ENCODE results near the gene LIPI. TPM values are rescaled to one million over a fixed set of nuclear protein-coding genes. Genes with fewer than 3 reads are reported as not detected.

Gene LIPI
- polyA plus RNA-seq, 1 of the 3 experiments (the other 2 are of a cell fraction): not detected

DNA sequence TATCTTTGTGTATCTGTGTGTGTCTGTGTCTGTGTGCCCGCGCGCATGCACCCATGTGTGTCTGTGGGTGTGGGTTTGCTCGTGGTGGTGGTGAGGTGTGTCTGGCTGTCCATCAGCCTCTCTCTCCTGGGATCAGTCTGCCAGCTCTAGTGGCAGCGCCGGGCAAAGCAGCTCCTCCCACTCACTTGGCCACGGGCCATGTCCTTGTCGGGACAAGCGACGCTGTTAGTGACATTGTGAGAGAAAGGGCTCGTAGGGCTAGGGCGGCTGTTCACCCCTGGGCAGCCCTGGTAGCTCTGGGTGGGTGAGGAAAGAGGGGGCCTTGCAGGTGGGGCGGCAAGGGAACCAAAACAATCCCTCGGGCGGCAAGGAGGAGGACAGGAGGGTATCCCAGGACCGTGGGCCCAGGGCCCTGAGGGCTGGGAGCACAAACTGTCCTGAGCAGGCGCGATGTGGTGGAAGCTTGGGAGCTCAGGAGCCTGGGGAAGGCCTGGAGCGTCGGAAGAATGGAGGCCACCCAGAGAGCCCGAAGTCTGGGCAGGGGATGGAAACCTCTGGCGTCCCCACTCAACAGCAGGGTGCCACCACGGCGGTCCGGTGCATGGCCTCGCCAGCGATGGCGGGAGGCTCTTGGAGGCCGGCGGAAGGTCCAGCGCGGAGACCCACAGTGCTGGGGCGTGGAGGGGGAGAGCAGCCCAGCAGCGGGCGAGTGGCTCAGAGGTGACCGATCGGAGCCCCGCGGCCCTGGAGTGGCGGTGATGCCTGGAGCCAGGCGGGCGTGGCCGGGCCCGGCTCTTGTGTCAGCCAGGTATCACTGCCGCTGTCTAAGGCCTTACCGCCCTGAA lies 140.5 kb downstream of the LIPI start:
- no peaks in the 10 kb centered on the region for H3K36me3 ChIP-seq (replicated peaks in 1 of 2; ENCODE audit: control insufficient read depth in 1 of 2, insufficient read depth in 2 of 2, low read length in 1 of 2)
- H3K27ac ChIP-seq (ENCODE audit: low read depth in 2 of 2, low read length in 1 of 2): no peak overlapping the region
- H3K9me2 ChIP-seq: no peaks in the 10 kb centered on the region
- H2AFZ ChIP-seq (ENCODE audit: low read depth): no peak overlapping the region
- no peaks in the 10 kb centered on the region; a peak in 1 of 4 replicates for H3K4me1 ChIP-seq (ENCODE audit: control insufficient read depth in 1 of 2, insufficient read depth in 2 of 2, low read depth in 1 of 2, low read length in 1 of 2)
- H3K9ac ChIP-seq: no peak overlapping the region
- no peaks in the 10 kb centered on the region for H4K20me1 ChIP-seq (ENCODE audit: insufficient read depth)
- H3K79me2 ChIP-seq (ENCODE audit: insufficient read depth): no peaks in the 10 kb centered on the region
- H3K4me3 ChIP-seq (ENCODE audit: low read depth in 2 of 2, low read length in 1 of 2): no peak overlapping the region
- ChIA-PET POLR2A (no interaction called here), CTCF (no interaction called here)
- TF ChIP-seq RAD21 (IDR thresholded peaks at IDR 0.05; ENCODE audit: low read length) (no peak), FOXJ3 (CRISPR knock-in tag; IDR thresholded peaks at IDR 0.05) (no peak), FOXM1 (IDR thresholded peaks at IDR 0.05; ENCODE audit: low read depth) (no peak), NRF1 (IDR thresholded peaks at IDR 0.05; ENCODE audit: low read depth, low read length) (no peak)
- H3K9me3 ChIP-seq: no peaks in the 10 kb centered on the region
- no peak overlapping the region for H3K4me2 ChIP-seq
- no peaks in the 10 kb centered on the region for H3K27me3 ChIP-seq (ENCODE audit: insufficient read depth)
- WGBS (ENCODE audit: low lambda C conversion rate): 85% methylated on average over 42 of the region's 46 CpGs
- no peaks in the 10 kb centered on the region for H3F3A ChIP-seq (replicated peaks; ENCODE audit: insufficient read depth)
- peak; percentile 50 for DNase-seq

DNA sequence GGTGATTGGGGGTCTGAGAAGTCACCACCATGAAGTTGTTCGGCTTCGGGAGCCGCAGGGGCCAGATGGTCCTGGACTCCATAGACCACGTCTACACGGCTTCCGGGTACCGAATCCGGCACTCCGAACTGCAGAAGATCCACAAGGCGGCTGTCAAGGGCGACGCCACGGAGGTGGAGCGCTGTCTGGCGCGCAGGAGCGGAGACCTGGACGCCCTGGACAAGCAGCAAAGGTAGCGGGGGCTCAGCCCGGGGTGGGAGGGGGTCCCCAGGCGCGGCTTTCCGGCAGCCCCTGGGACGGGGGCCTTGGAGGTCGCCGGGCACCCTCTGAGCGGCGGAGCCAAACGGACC lies 146.5 kb downstream of the LIPI start:
- Histone ChIP-seq H3K4me3 (ENCODE audit: low read depth in 2 of 2, low read length in 1 of 2) (peak overlapping the region; percentile 26 to 50; a peak in 3 of 4 replicates), H3K79me2 (ENCODE audit: insufficient read depth) (no peaks in the 10 kb centered on the region), H3K27me3 (ENCODE audit: insufficient read depth) (no peaks in the 10 kb centered on the region), H4K20me1 (ENCODE audit: insufficient read depth) (no peaks in the 10 kb centered on the region), H3F3A (replicated peaks; ENCODE audit: insufficient read depth) (no peaks in the 10 kb centered on the region), H3K4me2 (peak overlapping the region; percentile 69; the same call in 1 of the 2 replicates), H3K4me1 (ENCODE audit: control insufficient read depth in 1 of 2, insufficient read depth in 2 of 2, low read depth in 1 of 2, low read length in 1 of 2) (no peaks in the 10 kb centered on the region), H3K9me3 (no peaks in the 10 kb centered on the region), H3K9ac (no peak overlapping the region; the same call in 1 of the 2 replicates), H2AFZ (ENCODE audit: low read depth) (peak overlapping the region; percentile 49; the same call in 1 of the 2 replicates), H3K9me2 (no peaks in the 10 kb centered on the region), H3K36me3 (replicated peaks in 1 of 2; ENCODE audit: control insufficient read depth in 1 of 2, insufficient read depth in 2 of 2, low read length in 1 of 2) (no peaks in the 10 kb centered on the region), H3K27ac (ENCODE audit: low read depth in 2 of 2, low read length in 1 of 2) (no peak overlapping the region)
- WGBS (ENCODE audit: low lambda C conversion rate): 40% methylated on average over 10 of the region's 29 CpGs
- CTCF ChIA-PET: no interaction called here
- TF ChIP-seq YY1 (IDR thresholded peaks at IDR 0.05; ENCODE audit: low read depth) (no peak), TEAD4 (IDR thresholded peaks at IDR 0.05; ENCODE audit: borderline replicate concordance, insufficient read depth) (no peak), SMC3 (IDR thresholded peaks at IDR 0.05; ENCODE audit: low read depth, low read length) (no peak), FOSL2 (IDR thresholded peaks at IDR 0.05; ENCODE audit: borderline replicate concordance, low read depth) (no peak), FOXJ3 (CRISPR knock-in tag; IDR thresholded peaks at IDR 0.05) (no peak), NRF1 (IDR thresholded peaks at IDR 0.05; ENCODE audit: low read depth, low read length) (no peak), GABPA (IDR thresholded peaks at IDR 0.05; ENCODE audit: low read depth) (no peak), RCOR1 (IDR thresholded peaks at IDR 0.05; ENCODE audit: low read length) (no peak), NFIC (IDR thresholded peaks at IDR 0.05; ENCODE audit: borderline replicate concordance) (no peak), GATA2 (CRISPR knock-in tag; IDR thresholded peaks at IDR 0.05) (no peak), MEF2A (IDR thresholded peaks at IDR 0.05; ENCODE audit: borderline replicate concordance, low read depth) (no peak)
- TF ChIP-seq, protein P1, sequence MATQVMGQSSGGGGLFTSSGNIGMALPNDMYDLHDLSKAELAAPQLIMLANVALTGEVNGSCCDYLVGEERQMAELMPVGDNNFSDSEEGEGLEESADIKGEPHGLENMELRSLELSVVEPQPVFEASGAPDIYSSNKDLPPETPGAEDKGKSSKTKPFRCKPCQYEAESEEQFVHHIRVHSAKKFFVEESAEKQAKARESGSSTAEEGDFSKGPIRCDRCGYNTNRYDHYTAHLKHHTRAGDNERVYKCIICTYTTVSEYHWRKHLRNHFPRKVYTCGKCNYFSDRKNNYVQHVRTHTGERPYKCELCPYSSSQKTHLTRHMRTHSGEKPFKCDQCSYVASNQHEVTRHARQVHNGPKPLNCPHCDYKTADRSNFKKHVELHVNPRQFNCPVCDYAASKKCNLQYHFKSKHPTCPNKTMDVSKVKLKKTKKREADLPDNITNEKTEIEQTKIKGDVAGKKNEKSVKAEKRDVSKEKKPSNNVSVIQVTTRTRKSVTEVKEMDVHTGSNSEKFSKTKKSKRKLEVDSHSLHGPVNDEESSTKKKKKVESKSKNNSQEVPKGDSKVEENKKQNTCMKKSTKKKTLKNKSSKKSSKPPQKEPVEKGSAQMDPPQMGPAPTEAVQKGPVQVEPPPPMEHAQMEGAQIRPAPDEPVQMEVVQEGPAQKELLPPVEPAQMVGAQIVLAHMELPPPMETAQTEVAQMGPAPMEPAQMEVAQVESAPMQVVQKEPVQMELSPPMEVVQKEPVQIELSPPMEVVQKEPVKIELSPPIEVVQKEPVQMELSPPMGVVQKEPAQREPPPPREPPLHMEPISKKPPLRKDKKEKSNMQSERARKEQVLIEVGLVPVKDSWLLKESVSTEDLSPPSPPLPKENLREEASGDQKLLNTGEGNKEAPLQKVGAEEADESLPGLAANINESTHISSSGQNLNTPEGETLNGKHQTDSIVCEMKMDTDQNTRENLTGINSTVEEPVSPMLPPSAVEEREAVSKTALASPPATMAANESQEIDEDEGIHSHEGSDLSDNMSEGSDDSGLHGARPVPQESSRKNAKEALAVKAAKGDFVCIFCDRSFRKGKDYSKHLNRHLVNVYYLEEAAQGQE (IDR thresholded peaks at IDR 0.05; ENCODE audit: low read depth, low read length): no peak
- TF ChIP-seq, protein P2, sequence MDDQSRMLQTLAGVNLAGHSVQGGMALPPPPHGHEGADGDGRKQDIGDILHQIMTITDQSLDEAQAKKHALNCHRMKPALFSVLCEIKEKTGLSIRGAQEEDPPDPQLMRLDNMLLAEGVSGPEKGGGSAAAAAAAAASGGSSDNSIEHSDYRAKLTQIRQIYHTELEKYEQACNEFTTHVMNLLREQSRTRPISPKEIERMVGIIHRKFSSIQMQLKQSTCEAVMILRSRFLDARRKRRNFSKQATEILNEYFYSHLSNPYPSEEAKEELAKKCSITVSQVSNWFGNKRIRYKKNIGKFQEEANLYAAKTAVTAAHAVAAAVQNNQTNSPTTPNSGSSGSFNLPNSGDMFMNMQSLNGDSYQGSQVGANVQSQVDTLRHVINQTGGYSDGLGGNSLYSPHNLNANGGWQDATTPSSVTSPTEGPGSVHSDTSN (IDR thresholded peaks at IDR 0.05): no peak
- TF ChIP-seq, protein P3, sequence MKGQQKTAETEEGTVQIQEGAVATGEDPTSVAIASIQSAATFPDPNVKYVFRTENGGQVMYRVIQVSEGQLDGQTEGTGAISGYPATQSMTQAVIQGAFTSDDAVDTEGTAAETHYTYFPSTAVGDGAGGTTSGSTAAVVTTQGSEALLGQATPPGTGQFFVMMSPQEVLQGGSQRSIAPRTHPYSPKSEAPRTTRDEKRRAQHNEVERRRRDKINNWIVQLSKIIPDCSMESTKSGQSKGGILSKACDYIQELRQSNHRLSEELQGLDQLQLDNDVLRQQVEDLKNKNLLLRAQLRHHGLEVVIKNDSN (IDR thresholded peaks at IDR 0.05; ENCODE audit: borderline replicate concordance, low read depth): no peak
- TF ChIP-seq, protein P4, sequence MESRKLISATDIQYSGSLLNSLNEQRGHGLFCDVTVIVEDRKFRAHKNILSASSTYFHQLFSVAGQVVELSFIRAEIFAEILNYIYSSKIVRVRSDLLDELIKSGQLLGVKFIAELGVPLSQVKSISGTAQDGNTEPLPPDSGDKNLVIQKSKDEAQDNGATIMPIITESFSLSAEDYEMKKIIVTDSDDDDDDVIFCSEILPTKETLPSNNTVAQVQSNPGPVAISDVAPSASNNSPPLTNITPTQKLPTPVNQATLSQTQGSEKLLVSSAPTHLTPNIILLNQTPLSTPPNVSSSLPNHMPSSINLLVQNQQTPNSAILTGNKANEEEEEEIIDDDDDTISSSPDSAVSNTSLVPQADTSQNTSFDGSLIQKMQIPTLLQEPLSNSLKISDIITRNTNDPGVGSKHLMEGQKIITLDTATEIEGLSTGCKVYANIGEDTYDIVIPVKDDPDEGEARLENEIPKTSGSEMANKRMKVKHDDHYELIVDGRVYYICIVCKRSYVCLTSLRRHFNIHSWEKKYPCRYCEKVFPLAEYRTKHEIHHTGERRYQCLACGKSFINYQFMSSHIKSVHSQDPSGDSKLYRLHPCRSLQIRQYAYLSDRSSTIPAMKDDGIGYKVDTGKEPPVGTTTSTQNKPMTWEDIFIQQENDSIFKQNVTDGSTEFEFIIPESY (IDR thresholded peaks at IDR 0.05; ENCODE audit: borderline replicate concordance, low read depth): no peak
- POLR2A ChIA-PET: no interaction called here
- DNase-seq: no peak

Data from SK-N-SH (cell line).